ENCODE measurements around the gene RNASEH1. TPM values are rescaled to one million over a fixed set of nuclear protein-coding genes. Genes with fewer than 3 reads are reported as not detected.

RNASEH1 gene
- total and polyA plus RNA-seq, 11 donors = 12.8 to 31.4 (median 20.0) TPM

DNA sequence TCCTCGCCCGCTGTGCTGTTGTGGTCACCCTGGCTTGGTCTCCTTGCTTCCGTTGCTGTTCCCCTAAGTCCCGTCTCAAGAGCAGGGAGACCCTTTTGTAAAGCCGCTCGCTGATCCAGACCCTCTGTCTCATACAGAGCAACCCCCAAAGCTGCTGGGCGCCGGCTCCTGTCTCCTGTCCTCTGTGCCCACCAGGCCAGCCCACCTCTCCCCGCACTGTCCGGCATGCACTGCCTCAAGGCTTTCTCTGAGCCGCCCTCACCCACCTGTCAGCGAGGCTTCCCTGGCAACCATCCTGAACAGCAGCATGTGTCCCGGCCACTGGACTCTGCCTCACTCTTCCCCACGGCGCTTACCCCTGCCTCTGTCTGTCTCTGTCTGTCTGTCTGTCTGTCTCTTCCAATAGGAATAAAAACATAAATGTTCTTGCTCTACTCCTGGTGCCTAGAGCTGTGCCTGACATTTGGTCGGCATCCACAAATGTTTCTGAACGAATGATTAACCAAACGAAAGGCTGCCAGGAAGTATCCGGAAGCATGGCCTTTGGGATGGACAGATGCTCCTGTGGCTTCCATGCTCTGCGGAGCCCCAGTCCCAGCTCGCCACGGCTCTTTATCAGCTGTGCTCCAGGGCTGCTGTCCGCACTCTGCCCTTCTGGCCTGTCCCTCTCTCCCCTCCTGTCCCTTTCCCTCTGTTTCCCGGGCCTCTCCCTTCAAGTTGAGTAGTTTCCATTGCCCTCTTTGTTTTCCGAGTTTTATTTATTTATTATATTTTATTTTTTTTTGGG is 44.6 kb upstream of the RNASEH1 start:
- peaks cover 0 to 4% (median 0%) of the 10 kb centered on the region in 9 donors for H3K27me3 ChIP-seq
- TF ChIP-seq, protein P1, sequence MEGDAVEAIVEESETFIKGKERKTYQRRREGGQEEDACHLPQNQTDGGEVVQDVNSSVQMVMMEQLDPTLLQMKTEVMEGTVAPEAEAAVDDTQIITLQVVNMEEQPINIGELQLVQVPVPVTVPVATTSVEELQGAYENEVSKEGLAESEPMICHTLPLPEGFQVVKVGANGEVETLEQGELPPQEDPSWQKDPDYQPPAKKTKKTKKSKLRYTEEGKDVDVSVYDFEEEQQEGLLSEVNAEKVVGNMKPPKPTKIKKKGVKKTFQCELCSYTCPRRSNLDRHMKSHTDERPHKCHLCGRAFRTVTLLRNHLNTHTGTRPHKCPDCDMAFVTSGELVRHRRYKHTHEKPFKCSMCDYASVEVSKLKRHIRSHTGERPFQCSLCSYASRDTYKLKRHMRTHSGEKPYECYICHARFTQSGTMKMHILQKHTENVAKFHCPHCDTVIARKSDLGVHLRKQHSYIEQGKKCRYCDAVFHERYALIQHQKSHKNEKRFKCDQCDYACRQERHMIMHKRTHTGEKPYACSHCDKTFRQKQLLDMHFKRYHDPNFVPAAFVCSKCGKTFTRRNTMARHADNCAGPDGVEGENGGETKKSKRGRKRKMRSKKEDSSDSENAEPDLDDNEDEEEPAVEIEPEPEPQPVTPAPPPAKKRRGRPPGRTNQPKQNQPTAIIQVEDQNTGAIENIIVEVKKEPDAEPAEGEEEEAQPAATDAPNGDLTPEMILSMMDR (IDR thresholded peaks at IDR 0.05) = no peak
- TF ChIP-seq POLR2A (IDR thresholded peaks at IDR 0.05) = no peak
- 83 to 90% (median 85%) methylated on average over 25 of the region's 25 CpGs for WGBS, 4 donors
- DNase-seq (no peak), ATAC-seq (no peak)
- intact Hi-C loops (cut with DNase I) = no loop called here
- no peak overlapping the region for H3K27ac ChIP-seq
- no peaks in the 10 kb centered on the region for H3K36me3 ChIP-seq
- H3K4me3 ChIP-seq = no peak overlapping the region
- no peaks in the 10 kb centered on the region for H3K9me3 ChIP-seq
- no peaks in the 10 kb centered on the region for H3K4me1 ChIP-seq

DNA sequence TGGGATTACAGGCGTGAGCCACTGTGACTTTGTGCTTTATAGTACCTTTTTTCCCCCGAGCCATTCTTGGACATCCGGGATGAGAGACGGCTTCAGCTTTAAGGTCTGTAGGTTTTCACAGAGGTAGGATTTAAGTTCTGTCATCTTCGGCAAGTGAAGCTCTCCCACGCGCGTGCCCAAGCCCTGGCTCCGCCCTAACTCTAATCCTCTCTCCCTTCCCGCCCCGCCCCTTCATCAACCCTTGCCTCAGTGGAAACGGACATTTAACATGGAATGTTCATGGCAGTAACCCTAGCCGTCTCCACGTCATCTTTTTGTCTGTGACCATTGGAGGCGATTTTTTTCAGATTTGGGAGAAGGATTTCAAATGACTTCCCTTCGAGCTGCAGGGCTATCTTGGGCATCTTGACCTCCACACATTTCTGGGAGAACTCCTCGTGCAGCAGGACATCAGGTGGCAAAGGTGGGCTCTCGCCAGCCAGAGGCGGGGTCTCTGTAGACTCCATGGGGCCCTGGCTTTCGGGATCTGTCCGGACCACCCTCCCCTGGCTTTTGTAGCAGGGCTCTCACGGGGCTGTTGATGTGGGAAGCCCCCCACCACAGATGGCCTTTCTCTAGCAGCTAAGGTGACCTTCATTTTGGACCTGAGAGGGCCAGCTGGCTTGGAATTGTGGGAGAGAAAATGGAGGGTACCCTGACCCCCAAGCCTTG is 43.6 kb upstream of the RNASEH1 start:
- Histone ChIP-seq H3K27ac (no peak overlapping the region), H3K36me3 (no peaks in the 10 kb centered on the region), H3K4me3 (no peak overlapping the region), H3K9me3 (no peaks in the 10 kb centered on the region), H3K4me1 (no peaks in the 10 kb centered on the region), H3K27me3 (peaks cover 0 to 4% (median 0%) of the 10 kb centered on the region in 9 donors)
- WGBS, 4 donors = 78 to 87% (median 83%) methylated on average over 21 to 22 of the region's 22 CpGs
- no peak for TF ChIP-seq POLR2A (IDR thresholded peaks at IDR 0.05)
- TF ChIP-seq, protein P1 (IDR thresholded peaks at IDR 0.05) = no peak
- no peak for ATAC-seq
- no peak for DNase-seq
- intact Hi-C loops (cut with DNase I) = no loop called here

DNA sequence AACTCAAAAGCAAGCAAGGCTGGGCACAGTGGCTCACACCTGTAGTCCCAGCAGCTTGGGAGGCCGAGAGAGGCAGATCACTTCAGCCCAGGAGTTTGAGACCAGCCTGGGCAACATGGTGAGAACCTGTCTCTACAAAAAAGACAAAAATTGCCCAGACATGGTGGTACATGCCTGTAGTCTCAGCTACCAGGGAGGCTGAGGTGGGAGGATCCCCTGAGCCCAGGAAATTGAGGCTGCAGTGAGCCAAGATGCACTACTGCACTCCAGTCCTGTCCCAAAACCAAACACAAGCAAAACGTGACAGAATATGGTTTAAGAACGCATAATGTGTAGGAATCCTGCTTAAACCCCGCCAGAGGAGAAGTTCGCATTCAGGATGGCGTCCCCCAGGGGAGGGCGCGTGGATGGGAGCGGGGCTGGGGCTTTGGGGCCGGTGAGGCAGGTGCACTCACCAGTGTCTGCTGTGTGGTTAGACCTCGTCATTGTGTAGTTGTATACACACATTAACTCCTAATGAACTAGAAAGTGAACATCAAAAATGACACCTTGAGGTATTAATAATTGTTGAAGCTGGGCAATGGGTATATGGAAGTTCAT is 42.2 kb upstream of the RNASEH1 start:
- 87 to 90% (median 88%) methylated on average over 11 of the region's 11 CpGs for WGBS, 4 donors
- H3K36me3 ChIP-seq = no peaks in the 10 kb centered on the region
- peaks cover 0 to 4% (median 0%) of the 10 kb centered on the region in 9 donors for H3K27me3 ChIP-seq
- TF ChIP-seq, protein P1 (IDR thresholded peaks at IDR 0.05) = no peak
- TF ChIP-seq POLR2A (IDR thresholded peaks at IDR 0.05) = no peak
- H3K4me1 ChIP-seq = peaks cover 0 to 3% (median under 1%) of the 10 kb centered on the region in 12 donors
- no peak overlapping the region for H3K4me3 ChIP-seq
- ATAC-seq = no peak
- no peaks in the 10 kb centered on the region for H3K9me3 ChIP-seq
- no peak overlapping the region for H3K27ac ChIP-seq
- no peak for DNase-seq
- intact Hi-C loops (cut with DNase I) = no loop called here
